NCI-H1930 (cell line): Measurements from ENCODE around the gene CLDN16.

Source experiments
- DNase-seq, 2 experiments: peaks; one replicate each; lab custom pipeline; 2025; lab: John Stamatoyannopoulos, UW

The CLDN16 gene

DNA sequence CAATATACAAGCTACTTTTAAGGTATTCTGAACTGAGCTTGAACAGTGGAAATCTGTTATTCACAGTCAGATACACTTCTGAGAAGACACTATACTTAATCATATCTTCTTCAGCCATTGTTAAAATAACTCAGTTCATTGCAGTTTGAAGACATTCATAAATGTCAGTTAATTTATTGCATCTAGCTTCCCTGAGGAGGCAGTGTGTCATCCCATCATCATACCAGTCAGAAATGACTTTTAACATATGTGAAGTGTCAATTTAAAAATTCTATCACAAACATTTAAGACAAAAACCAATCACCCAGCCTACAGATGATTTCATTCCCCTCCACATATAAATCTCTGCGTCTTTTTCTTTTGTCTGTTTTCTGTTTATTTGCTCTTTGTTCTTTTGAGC is 54.3 kb downstream of the CLDN16 start:
- DNase-seq = no peak

DNA sequence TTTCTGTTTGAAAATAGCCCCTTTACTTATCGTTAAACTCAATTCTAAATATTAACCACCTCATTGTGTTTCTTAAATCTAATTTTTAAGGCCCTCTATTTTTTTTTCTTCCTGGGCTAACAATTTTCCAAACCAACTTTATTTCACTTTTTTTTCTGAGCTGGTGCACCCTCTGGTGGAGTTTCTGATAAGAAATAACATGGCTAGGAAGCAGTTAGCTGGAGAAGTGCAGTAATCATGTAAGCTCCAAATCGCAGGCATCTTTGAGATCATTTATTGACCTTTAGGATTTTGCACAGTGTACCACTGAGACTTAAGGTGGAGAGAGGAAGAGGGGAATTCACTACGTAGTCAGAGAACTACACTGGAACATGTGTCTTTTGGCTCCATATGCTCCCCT is 55.3 kb downstream of the CLDN16 start:
- DNase-seq = no peak

DNA sequence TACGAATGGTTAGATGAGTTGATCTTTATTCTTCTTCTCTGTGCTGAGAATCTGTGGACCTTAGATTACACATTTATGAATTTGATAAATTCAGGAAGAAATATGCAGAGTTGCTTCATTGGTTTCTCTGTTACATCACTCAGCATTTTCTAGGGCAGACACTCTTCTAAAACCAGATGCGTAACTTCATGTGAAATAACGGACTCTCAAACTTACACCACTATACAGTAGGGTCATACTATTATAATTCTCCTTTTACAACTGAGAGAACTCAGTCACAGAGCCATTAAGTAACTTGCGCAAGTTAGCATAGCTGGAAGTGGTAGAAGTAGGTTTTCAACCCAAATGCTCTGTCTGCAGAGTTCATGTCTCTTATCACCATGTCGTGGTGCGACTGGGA is 56.0 kb downstream of the CLDN16 start:
- DNase-seq = no peak

DNA sequence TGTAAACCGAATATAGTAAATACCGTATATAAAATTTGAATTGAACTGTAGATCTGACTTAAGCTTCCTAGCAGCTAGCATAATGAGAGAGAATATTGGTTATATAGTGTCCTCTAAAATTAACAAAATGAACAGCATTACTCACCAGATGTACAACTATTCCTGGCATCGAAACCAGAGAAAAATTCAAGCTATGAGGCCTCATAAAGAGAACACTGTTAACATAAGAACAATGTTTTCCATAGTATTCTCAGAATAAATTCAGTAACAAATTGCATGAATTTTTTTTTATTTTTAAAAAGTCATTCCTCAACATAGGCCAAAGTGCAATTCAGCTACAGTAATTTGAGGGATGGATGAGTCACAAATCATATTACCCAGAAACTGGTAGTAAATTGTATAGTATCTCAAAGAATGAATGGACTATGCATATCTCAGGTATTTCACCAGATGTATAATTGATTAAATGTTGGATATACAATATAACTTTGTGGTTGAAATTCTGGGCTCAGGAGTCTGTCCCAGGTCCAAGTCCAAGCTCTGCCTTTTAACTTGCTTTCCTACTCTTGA is 56.7 kb downstream of the CLDN16 start:
- DNase-seq = no peak

DNA sequence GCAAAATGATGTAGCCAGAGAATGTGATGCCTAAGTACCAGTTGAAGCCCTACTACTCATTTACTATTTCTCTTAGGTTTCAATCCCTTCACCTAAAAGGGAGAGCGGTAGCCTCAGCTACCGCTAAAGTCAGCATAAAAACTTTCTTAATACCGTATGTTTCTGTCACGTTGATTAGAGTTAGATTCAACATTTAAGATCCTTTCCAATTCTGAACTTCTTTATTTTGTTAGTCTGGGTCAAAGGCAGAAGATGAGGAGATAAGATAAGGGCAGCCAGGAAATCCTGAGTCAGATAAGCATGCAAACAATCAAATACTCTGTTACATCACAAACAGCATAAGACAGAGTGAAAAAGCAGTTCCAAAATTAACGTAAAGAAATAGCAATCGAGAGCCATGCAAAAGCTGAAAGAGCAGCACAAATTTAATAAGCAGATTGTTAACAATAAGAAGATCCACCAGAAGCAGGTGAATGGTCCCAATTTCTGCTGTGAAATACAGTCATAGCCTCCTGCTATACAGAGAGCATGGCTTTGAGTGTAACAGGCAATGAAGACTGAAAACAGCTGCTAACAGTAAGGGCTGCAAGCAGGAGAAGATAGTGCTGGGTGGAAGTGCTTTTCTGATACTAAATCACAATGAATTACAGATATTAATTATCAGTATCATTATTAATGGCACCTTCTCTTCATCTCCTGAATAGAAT is 58.8 kb downstream of the CLDN16 start:
- no peak for DNase-seq

DNA sequence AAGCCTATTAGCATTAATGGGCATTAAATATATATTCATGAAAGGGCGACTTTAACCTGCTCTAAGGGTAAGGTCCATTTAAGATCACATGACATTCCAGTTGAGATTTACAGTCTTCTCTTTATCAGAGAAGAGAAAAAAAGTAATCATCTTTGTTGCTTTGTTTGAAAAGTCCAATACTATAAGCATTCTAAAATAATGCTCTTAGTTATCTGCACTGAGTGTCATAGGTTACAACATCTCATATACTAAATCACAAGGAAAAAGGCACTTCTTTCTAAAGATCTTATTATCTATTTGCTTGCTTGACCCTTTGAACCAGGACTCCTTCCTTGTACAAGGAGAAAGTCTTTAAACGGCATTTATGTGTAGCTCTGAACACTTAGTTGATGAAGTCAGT is 60.3 kb downstream of the CLDN16 start:
- no peak for DNase-seq

DNA sequence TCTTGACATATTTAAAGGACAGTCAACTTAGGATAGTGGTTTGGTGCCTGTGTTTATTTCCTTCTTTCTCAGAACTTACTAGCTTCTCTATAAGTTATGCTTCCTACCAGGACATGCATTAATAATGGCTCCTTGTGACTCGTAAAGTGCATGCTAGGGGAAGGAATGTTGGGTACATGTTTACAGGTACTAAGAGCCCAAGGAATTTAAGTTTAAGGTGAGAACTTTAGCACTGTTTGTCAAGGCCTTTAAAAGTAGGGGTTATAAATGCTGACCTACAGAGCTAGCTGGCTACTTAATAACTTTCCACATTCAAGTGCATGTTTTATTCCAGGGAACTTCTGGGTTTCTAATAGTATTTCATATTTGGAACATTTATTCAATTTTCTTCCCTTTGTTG is 61.8 kb downstream of the CLDN16 start, which contains the start of gene TMEM207:
Gene TMEM207, minus strand, starts transcription at position 101 of the 400 bp plus-strand sequence. Its CDS starts 92 bp downstream, at position 9.
- no peak for DNase-seq

DNA sequence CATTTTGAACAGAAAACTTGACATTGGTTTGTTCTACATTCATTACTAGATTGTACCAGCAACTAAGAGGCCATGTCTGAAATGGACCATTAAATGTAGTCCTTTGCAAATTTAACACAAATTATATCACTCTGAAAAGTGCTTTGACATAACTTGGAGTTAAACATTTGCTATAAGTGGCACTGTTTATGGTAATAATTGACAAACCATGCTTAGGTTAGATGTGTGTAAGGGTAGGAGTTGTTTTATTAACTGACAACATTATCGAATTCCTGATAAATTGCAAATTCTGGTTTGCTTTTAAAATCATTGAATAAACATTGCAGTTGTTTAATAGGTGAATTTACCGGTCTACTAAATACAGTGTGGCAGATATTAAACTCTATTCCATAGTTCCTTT is 67.9 kb downstream of the CLDN16 start:
- no peak for DNase-seq

DNA sequence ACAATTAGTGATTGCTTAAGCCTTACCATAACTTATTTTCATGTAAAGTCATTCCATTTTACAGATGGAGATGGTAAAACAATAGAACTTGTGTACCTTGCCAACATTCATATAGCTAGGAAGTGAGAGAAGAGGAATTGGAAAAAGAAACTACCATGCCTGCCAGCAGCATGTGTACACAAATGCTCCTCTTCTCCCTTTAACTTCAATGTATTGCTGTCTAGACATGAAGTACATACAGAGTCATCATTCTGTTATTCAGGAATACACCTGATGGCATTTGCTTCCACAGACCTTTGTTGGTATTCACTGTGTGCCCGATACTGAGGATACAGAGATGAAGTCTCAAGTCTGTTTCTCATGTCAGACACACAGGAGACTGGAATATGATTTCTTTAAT is 68.8 kb downstream of the CLDN16 start:
- no peak for DNase-seq

DNA sequence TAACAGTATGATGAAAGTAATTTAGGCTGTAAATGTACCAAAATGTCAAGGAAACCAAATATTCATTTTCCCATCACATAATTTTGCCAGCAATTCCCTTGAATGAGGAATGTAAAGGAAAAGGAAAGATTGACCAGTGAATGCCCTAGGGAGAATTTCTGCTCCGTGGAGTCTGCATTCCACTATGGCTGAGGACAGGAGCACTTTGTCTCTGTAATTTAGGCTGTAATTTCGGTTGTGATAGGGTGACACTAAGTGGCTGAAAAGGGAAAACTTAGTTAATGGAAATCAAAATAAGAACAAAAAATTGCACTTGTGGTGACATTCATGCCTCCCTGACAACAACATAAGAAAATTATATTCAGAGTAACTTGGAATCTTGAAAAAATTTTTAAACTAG is 70.1 kb downstream of the CLDN16 start:
- no peak for DNase-seq
